RWPE2 (cell line): ENCODE measurements around the gene STRN3.

Experiments used
- ATAC-seq: fragments of 200-7000 bp; cut with Tn5 transposase; 3 replicates; pipeline ENCODE4 v1.9.1; 2021; ENCODE audit warnings: low read depth
- DNase-seq: peaks from one replicate; pipeline ENCODE4 v3.0.0-alpha.2; 2020; ENCODE audit warnings: low spot score
- H3K27ac ChIP-seq: fragments of 450-650 bp; 2 replicates; pipeline ENCODE4 v1.5.1; 2017; ENCODE audit warnings: mild to moderate bottlenecking; ENCODE audit not compliant: poor library complexity, severe bottlenecking
- H3K27me3 ChIP-seq: fragments of 250-450 bp; sonication (Bioruptor Pico); 2 replicates; pipeline ENCODE4 v1.5.1; 2021; ENCODE audit warnings: mild to moderate bottlenecking, moderate library complexity; ENCODE audit not compliant: insufficient read depth, poor library complexity, severe bottlenecking
- H3K36me3 ChIP-seq: fragments of 250-450 bp; sonication (Bioruptor Pico); 2 replicates; pipeline ENCODE4 v1.5.1; 2020; ENCODE audit warnings: low read depth, mild to moderate bottlenecking, moderate library complexity
- H3K4me1 ChIP-seq: fragments of 250-450 bp; sonication (Bioruptor Pico); 2 replicates; pipeline ENCODE4 v1.5.1; 2021; ENCODE audit warnings: mild to moderate bottlenecking, moderate library complexity; ENCODE audit not compliant: insufficient read depth, poor library complexity, severe bottlenecking
- H3K4me3 ChIP-seq: fragments of 250-450 bp; sonication (Bioruptor Pico); 2 replicates; pipeline ENCODE4 v1.5.1; 2021; ENCODE audit warnings: mild to moderate bottlenecking, moderate library complexity; ENCODE audit not compliant: severe bottlenecking
- H3K9me3 ChIP-seq: fragments of 250-450 bp; sonication (Bioruptor Pico); 2 replicates; pipeline ENCODE4 v1.5.1; 2021; ENCODE audit warnings: mild to moderate bottlenecking, moderate library complexity; ENCODE audit not compliant: severe bottlenecking
- TF ChIP-seq, protein P1 (sequence below): fragments of 450-650 bp; IDR thresholded peaks from one replicate; pipeline ENCODE4 v1.5.1; 2017; ENCODE audit warnings: mild to moderate bottlenecking, moderate library complexity; ENCODE audit not compliant: poor library complexity, severe bottlenecking

STRN3 gene

DNA sequence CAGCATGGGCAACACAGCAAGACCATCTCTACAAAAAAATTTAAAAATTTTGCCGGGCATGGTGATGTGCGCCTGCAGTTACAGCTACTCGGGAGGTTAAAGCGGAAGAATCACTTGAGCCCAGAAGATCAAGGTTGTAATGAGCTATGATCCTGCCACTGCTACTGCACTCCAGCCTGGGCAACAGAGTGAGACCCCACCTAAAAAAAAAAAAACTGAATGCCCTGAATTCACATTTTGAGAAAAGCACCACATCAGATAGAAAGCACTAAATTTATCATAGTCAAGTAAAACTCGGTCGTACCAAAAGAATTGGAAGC, 24.9 kb downstream of the STRN3 start:
- peaks cover 50% of the 10 kb centered on the region for H3K36me3 ChIP-seq

DNA sequence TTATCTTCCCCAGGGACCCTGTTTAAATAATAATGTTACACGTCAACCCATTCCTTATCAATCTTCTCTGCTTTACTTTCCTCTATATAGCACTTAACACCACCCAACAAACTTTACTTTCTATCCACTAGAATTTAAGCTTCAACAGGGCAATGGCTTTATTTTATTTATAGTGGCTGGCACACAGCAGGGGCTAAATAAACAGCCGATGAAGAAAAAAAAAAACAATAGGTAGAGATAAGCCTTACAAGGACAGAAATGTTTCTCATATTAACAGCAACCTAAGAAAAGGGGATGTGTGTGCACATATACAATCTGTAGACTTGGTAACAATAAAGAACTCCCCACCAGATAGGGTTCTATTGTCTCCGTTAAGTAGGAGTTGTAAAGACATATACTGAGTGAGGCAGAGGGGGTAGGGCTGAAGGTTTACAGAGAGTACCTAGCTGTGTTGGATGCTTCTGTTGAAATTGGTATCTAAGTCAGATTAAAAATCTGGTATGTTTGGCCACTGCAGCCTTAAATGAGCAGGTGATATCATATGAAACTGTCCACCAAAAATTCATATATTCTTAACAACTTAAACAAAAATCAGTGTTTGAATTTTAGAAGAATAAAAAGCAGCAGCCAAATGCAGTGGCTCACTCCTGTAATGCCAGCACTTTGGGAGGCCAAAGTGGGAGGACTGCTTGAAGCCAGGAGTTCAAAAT, 25.4 kb downstream of the STRN3 start:
- Histone ChIP-seq H3K4me3 (no peak overlapping the region), H3K4me1 (peaks cover under 1% of the 10 kb centered on the region), H3K36me3 (peaks cover 48% of the 10 kb centered on the region), H3K9me3 (peaks cover 18% of the 10 kb centered on the region), H3K27me3 (no peaks in the 10 kb centered on the region), H3K27ac (no peak overlapping the region)
- TF ChIP-seq, protein P1, sequence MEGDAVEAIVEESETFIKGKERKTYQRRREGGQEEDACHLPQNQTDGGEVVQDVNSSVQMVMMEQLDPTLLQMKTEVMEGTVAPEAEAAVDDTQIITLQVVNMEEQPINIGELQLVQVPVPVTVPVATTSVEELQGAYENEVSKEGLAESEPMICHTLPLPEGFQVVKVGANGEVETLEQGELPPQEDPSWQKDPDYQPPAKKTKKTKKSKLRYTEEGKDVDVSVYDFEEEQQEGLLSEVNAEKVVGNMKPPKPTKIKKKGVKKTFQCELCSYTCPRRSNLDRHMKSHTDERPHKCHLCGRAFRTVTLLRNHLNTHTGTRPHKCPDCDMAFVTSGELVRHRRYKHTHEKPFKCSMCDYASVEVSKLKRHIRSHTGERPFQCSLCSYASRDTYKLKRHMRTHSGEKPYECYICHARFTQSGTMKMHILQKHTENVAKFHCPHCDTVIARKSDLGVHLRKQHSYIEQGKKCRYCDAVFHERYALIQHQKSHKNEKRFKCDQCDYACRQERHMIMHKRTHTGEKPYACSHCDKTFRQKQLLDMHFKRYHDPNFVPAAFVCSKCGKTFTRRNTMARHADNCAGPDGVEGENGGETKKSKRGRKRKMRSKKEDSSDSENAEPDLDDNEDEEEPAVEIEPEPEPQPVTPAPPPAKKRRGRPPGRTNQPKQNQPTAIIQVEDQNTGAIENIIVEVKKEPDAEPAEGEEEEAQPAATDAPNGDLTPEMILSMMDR: no peak
- ATAC-seq (no peak), DNase-seq (no peak)

More for the DNA sequence above, 24.9 kb downstream of the STRN3 start:
- no peak overlapping the region for H3K27ac ChIP-seq
- peaks cover 18% of the 10 kb centered on the region for H3K9me3 ChIP-seq
- ATAC-seq (no peak), DNase-seq (no peak)
- H3K27me3 ChIP-seq: no peaks in the 10 kb centered on the region
- TF ChIP-seq, protein P1: no peak
- H3K4me1 ChIP-seq: no peaks in the 10 kb centered on the region
- no peak overlapping the region for H3K4me3 ChIP-seq

DNA sequence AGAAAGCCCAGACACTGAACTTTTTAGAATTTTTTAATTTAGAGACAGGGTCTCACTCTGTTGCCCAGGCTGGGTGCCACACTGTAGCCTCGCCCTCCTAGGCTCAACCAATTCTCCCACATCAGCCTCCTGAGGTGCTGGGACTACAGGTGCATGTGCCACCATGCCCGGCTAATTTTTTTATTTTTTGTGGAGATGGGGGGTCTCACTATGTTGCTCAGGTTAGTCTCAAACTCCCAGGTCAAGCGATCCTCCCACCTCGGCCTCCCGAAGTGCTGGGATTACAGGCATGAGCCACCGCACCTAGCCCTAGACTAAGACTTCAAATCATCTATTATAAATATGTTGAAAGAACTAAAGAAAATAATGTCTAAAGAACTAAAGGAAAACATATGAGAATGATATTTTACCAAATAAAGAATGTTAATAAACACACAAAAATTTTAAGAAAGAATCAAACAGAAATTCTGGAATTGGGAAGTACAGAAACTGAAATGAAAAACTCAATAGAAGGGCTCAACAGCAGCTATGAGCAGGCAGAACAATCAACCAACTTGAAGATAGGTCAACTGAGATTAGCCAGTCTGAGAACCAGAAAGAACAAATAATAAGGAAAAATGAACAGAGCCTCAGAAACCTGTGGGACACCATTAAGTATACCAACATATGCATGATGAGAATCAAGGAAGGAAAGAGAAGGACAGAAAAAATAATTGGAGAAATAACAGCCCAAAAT, 27.0 kb downstream of the STRN3 start:
- Histone ChIP-seq H3K27me3 (no peaks in the 10 kb centered on the region), H3K4me3 (no peak overlapping the region), H3K36me3 (peaks cover 39% of the 10 kb centered on the region), H3K27ac (no peak overlapping the region), H3K9me3 (peaks cover 18% of the 10 kb centered on the region), H3K4me1 (peaks cover 14% of the 10 kb centered on the region)
- DNase-seq (no peak), ATAC-seq (no peak)
- TF ChIP-seq, protein P1: no peak

DNA sequence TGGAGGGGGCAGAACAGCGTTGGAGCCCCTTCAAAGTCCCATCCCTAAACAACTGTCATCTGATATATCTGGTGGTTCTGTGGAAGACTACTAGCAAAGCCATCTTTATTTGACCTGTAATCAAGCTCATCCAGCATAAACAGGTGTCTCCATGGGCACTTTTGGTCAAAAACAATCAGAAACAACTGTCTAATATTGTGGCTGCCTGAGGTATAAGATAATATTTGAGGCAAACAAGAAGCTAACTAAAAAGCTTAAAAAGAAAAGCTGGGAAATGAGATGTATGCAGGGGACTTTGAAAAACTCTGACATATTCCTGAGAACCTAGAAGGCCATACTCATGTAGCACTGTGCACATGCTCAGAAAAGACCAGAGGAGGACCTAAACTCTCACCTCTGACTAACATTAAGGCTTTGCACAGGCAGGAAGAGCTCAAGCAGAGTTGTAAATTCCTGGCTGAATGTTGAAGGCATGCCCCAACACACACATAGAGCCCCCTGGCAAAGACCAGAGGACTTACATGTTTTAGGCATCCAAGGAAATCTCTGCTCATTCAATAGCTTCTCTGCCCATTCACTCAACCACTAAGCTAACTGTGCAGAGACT, 28.0 kb downstream of the STRN3 start:
- H3K27me3 ChIP-seq: no peaks in the 10 kb centered on the region
- TF ChIP-seq, protein P1: no peak
- peaks cover 39% of the 10 kb centered on the region for H3K36me3 ChIP-seq
- DNase-seq: no peak
- H3K4me3 ChIP-seq: no peak overlapping the region
- peaks cover 14% of the 10 kb centered on the region for H3K4me1 ChIP-seq
- ATAC-seq: peak; percentile 52; the same call in 1 of the 3 replicates
- H3K9me3 ChIP-seq: peaks cover 18% of the 10 kb centered on the region
- no peak overlapping the region for H3K27ac ChIP-seq
